ENCODE results near the gene FLT3LG. TPM values are rescaled to one million over a fixed set of nuclear protein-coding genes. Genes with fewer than 3 reads are reported as not detected.
"Not testable (repeated sequence)": the region's sequence is repeated elsewhere in the genome, so short reads cannot be mapped to it uniquely, and the experiment has no call there.

FLT3LG gene
- total RNA-seq, 1 experiment from 2014 or later, result 1.5 TPM

GRCh38 chr19:49472936-49473335 is 1.1 kb upstream of the FLT3LG start:
- ChIA-PET CTCF (no interaction called here), POLR2A (interaction anchor here (0.5 kb wide), 1 partner anchor 258 kb away, joined by 10 read pairs; no protein-coding TSS in a partner anchor)
- no peaks in the 10 kb centered on the region for H3K36me3 ChIP-seq (ENCODE audit: control insufficient read depth, insufficient read depth, low read length)
- H3K4me1 ChIP-seq (ENCODE audit: control insufficient read depth, insufficient read depth, low read length), result no peaks in the 10 kb centered on the region
- H3K4me3 ChIP-seq (ENCODE audit: low read depth in 2 of 2, low read length in 2 of 2), result no peak overlapping the region
- in situ Hi-C loops (cut with HindIII; ENCODE audit: low pct_unique_long_range_greater_than_20kb, low sequenced_read_pairs), result no loop called here
- intact Hi-C loops (cut with micrococcal nuclease; ENCODE audit: unreplicated experiment), result no loop called here
- no peak for DNase-seq (ENCODE audit: low read depth, low spot score)
- H3K27ac ChIP-seq (ENCODE audit: low read length), result no peak overlapping the region
- no TSS peak for BruUV-seq (replicated peaks)
- no peak for TF ChIP-seq TCF7L2 (IDR thresholded peaks at IDR 0.05; ENCODE audit: low read depth, low read length)
- TF ChIP-seq POLR2AphosphoS5 (IDR thresholded peaks at IDR 0.05; ENCODE audit: low read depth, low read length), result no peak
- no peak for TF ChIP-seq CTCF (IDR thresholded peaks at IDR 0.05)
- no peak for TF ChIP-seq SIN3A (IDR thresholded peaks at IDR 0.05; ENCODE audit: borderline replicate concordance, insufficient read depth, low read depth, low read length)
- no peak for TF ChIP-seq REST (IDR thresholded peaks at IDR 0.05; ENCODE audit: insufficient read depth in 1 of 2, low read depth in 2 of 2, low read length in 1 of 2)
- H3K9me3 ChIP-seq (ENCODE audit: control insufficient read depth, insufficient read depth, low read depth, low read length), result no peaks in the 10 kb centered on the region
- no peak for ATAC-seq
- H3K27me3 ChIP-seq (ENCODE audit: control insufficient read depth, insufficient read depth, low read length), result no peaks in the 10 kb centered on the region

- intact Hi-C loops (cut with micrococcal nuclease; ENCODE audit: unreplicated experiment); in situ Hi-C loops (cut with HindIII; ENCODE audit: low pct_unique_long_range_greater_than_20kb, low sequenced_read_pairs); BruUV-seq (replicated peaks); H3K27ac ChIP-seq (ENCODE audit: low read length); ATAC-seq; H3K36me3 ChIP-seq (ENCODE audit: control insufficient read depth, insufficient read depth, low read length); H3K9me3 ChIP-seq (ENCODE audit: control insufficient read depth, insufficient read depth, low read depth, low read length); H3K27me3 ChIP-seq (ENCODE audit: control insufficient read depth, insufficient read depth, low read length); DNase-seq (ENCODE audit: low read depth, low spot score); H3K4me1 ChIP-seq (ENCODE audit: control insufficient read depth, insufficient read depth, low read length): not testable (repeated sequence)
- ChIA-PET CTCF (interaction anchor here (0.9 kb wide), 1 partner anchor 73 kb away, joined by 3 read pairs; no protein-coding TSS in a partner anchor), POLR2A (interaction anchor here (0.5 kb wide), 1 partner anchor 258 kb away, joined by 10 read pairs; no protein-coding TSS in a partner anchor)
- H3K4me3 ChIP-seq (ENCODE audit: low read depth in 2 of 2, low read length in 2 of 2), result peak overlapping the region in 1 of 2 experiments; percentile 59; a peak in 2 of 4 replicates
Measured at GRCh38 chr19:49473501-49473867, 531 bp upstream of the FLT3LG start.

GRCh38 chr19:49474542-49474924 is 518 bp downstream of the FLT3LG start:
- CTCF ChIA-PET, result no interaction called here
- DNase-seq (ENCODE audit: low read depth, low spot score), result no peak
- no TSS peak for BruUV-seq (replicated peaks)
- POLR2A ChIA-PET, result no interaction called here
- H3K27me3 ChIP-seq (ENCODE audit: control insufficient read depth, insufficient read depth, low read length), result no peaks in the 10 kb centered on the region
- no peaks in the 10 kb centered on the region for H3K4me1 ChIP-seq (ENCODE audit: control insufficient read depth, insufficient read depth, low read length)
- intact Hi-C loops (cut with micrococcal nuclease; ENCODE audit: unreplicated experiment), result no loop called here
- TF ChIP-seq SIN3A (IDR thresholded peaks at IDR 0.05; ENCODE audit: borderline replicate concordance, insufficient read depth, low read depth, low read length), result no peak
- no peak for TF ChIP-seq REST (IDR thresholded peaks at IDR 0.05; ENCODE audit: insufficient read depth in 1 of 2, low read depth in 2 of 2, low read length in 1 of 2)
- no peak for TF ChIP-seq POLR2AphosphoS5 (IDR thresholded peaks at IDR 0.05; ENCODE audit: low read depth, low read length)
- TF ChIP-seq TCF7L2 (IDR thresholded peaks at IDR 0.05; ENCODE audit: low read depth, low read length), result no peak
- no peak for TF ChIP-seq CTCF (IDR thresholded peaks at IDR 0.05)
- no peaks in the 10 kb centered on the region for H3K36me3 ChIP-seq (ENCODE audit: control insufficient read depth, insufficient read depth, low read length)
- no peaks in the 10 kb centered on the region for H3K9me3 ChIP-seq (ENCODE audit: control insufficient read depth, insufficient read depth, low read depth, low read length)
- peak overlapping the region in 1 of 2 experiments; percentile 59; a peak in 3 of 4 replicates for H3K4me3 ChIP-seq (ENCODE audit: low read depth in 2 of 2, low read length in 2 of 2)
- no peak for ATAC-seq
- in situ Hi-C loops (cut with HindIII; ENCODE audit: low pct_unique_long_range_greater_than_20kb, low sequenced_read_pairs), result no loop called here
- H3K27ac ChIP-seq (ENCODE audit: low read length), result no peak overlapping the region
